Measurements from ENCODE around the gene ELF1.
A peak's percentile ranks its signal among the peaks of the same experiment; 100 is the strongest.

The ELF1 gene

DNA sequence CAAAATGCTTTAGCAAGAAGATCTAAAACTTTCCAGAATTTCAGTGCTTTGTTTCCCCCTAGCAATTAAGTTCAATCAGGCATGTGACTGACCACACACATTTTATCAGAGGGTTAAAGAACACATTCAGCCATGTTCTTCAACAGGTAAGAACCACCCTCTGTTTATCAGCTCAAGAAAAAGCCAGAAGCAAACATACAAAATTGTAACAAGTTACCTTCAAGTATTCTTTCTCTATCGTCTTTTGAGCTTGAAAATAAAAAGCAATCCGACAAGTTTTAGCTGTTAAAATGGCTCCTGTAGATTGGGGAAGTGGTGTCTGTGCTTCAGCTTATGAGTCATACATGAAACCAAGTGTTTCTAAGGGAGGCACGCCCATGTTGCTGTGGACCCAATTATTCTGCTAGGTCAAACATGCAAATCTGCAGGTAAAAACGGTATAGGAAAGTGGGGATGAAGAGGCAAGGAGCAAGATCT, at the start of gene ELF1:
ELF1 (minus strand) TSS at position 306 of the 477 bp plus-strand sequence. CDS start 37,262 bp downstream, outside the sequence.
- H3K4me3 ChIP-seq (replicated peaks; ENCODE audit: low read depth, low read length), result peak within 1 kb of the TSS; percentile 39
- peak; percentile 51 for DNase-seq (ENCODE audit: extremely low read depth, low read depth)
- TF ChIP-seq, protein P1, sequence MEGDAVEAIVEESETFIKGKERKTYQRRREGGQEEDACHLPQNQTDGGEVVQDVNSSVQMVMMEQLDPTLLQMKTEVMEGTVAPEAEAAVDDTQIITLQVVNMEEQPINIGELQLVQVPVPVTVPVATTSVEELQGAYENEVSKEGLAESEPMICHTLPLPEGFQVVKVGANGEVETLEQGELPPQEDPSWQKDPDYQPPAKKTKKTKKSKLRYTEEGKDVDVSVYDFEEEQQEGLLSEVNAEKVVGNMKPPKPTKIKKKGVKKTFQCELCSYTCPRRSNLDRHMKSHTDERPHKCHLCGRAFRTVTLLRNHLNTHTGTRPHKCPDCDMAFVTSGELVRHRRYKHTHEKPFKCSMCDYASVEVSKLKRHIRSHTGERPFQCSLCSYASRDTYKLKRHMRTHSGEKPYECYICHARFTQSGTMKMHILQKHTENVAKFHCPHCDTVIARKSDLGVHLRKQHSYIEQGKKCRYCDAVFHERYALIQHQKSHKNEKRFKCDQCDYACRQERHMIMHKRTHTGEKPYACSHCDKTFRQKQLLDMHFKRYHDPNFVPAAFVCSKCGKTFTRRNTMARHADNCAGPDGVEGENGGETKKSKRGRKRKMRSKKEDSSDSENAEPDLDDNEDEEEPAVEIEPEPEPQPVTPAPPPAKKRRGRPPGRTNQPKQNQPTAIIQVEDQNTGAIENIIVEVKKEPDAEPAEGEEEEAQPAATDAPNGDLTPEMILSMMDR (IDR thresholded peaks at IDR 0.05; ENCODE audit: low read depth, low read length, missing control alignments), result no peak

DNA sequence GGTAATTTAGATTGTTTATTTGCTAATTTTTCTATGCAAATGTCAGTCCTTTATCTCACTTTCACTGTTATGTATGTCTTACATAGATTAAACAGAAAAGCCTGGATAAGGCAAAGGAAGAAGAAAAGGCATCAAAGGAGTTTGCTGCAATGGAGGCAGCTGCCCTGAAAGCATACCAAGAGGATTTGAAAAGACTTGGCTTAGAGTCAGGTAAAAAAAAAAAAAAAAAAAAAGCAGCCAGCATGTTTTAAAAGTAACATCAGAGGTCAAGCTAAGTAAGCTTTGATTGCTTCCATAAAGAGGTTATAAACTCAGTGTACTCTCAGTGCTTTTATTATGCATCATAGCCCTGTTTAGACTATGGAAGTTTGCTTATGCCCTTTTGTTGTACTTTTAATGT, 46.0 kb upstream of the ELF1 start:
- TF ChIP-seq, protein P1 (IDR thresholded peaks at IDR 0.05; ENCODE audit: low read depth, low read length, missing control alignments), result no peak
- no peak overlapping the region for H3K4me3 ChIP-seq (replicated peaks; ENCODE audit: low read depth, low read length)
- peak; percentile 44 for DNase-seq (ENCODE audit: extremely low read depth, low read depth)

DNA sequence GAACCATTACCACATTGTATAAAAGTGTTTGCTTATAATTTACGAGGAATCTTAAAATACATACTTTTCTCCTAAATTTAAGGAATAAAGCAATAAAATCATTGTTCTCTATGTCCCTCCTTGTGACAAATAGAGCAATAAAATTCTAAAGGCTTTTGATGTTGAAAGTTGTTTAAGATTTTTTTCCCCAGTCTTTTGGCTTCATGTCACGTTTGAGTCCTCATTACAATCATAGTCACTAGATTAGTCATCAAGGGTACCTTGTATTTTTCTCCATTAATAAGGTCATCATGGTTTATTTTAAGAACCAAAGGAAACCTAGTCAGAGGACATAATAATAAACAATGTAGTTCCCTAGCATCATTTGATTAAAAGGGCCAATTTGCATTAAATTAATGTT, 45.4 kb upstream of the ELF1 start:
- TF ChIP-seq, protein P1 (IDR thresholded peaks at IDR 0.05; ENCODE audit: low read depth, low read length, missing control alignments), result no peak
- peak; percentile 53 for DNase-seq (ENCODE audit: extremely low read depth, low read depth)
- no peak overlapping the region for H3K4me3 ChIP-seq (replicated peaks; ENCODE audit: low read depth, low read length)

DNA sequence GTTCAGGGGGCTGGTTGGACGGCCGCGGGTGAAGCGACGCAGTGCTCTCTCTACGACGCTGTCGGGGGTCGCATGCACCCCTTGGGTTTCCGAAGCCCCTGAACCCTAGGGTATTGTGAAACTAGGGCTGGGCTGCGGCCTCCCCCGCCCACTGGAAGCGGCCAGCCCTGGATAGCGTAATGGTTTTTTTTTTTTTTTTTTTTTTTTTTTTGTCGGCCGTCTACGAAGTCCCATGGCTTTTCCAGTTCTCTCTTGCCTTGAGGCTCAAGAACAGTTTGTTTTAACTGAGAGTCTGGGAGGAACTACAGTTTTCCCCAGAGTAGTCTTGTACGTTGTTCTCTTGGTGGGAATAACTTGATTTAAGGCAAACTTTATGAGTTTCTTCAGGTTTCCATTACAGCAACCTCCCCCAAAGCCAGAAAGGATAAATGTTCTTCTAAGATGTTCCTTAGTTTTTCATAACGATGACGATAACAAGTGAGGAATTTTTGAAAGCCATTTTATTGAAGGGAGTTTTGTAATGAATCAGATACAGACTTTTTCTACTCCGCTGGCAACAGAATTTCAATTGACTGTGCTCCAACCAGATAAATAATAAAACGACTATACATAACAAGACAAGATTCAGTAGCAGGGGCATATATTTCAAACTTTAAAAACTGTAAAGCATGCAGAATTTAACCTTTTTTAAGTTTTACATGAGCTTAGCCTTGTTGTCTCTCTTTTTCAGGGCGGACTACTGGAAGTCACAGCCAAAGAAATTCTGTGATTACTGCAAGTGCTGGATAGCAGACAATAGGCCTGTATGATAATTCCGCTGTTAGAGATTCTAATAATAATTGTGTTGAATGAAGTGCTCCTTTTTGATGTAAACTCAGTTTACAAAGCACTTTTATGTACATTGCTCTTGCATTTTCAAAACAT, 43.1 kb upstream of the ELF1 start:
- TF ChIP-seq, protein P1 (IDR thresholded peaks at IDR 0.05; ENCODE audit: low read depth, low read length, missing control alignments), result no peak
- H3K4me3 ChIP-seq (replicated peaks; ENCODE audit: low read depth, low read length), result peak overlapping the region; percentile 69
- no peak for DNase-seq (ENCODE audit: extremely low read depth, low read depth)

DNA sequence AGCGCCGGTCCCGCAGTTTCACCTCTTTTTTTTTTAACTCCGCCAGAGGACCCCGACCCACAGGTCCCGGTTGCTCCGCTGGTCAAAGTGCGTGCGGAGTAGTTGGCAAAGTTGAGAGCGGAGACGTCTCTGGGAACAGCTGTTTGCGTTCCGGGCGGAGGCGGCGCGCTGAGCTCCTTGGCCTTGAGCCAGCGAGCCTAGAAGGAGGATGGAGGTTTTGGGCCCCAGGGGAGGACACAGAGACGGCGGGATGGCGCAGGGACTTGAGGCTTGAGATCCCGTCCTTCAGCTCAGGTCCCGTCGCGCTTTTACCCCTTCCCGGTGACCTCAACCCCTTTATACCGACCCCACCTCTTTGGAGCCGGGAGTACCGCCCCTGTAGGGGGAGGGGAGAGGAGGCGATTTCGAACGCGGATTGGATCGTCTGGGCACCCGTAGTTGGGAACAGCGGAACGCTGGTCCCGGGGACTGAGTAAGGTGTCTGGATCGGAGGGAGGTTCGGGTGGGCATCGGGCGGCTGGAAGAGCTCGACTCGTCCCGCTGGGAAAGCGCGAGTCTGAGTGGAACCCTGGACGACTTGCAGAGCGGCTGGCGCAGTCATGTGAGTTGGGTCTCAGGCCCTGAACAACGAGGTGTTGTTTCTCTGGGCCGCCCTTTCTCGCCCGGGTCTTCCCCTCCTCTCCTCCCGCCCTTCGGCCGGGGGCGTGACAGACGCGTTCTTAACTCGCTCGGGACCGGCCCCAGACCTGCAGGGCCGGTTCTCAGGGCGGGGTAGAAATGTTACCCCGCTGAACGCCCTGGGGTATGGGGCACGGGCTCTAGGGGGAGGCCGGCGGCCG, 42.2 kb upstream of the ELF1 start, which contains the start of gene WBP4:
WBP4 (plus strand) TSS at position 435 of the 839 bp plus-strand sequence; CDS start at position 600, 165 bp downstream.
- TF ChIP-seq, protein P1 (IDR thresholded peaks at IDR 0.05; ENCODE audit: low read depth, low read length, missing control alignments), result no peak
- peak within 1 kb of the TSS; percentile 69 for H3K4me3 ChIP-seq (replicated peaks; ENCODE audit: low read depth, low read length)
- peak; percentile 81 for DNase-seq (ENCODE audit: extremely low read depth, low read depth)

DNA sequence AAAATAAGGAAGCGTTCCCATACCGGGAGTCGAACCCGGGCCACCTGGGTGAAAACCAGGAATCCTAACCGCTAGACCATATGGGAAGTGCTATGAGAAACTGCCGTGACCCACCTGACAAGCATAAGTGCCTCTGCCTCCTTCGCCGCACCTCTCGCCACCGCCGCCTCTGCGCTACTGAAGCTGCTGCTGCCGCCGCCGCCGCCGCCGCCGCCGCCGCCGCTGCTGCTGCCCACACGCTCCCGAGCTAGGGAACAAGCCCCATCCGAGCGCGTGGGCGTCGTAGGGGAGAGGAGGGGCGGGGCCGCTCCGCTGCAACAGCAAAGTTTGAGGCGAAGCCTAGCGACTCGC, 41.6 kb upstream of the ELF1 start:
- TF ChIP-seq, protein P1 (IDR thresholded peaks at IDR 0.05; ENCODE audit: low read depth, low read length, missing control alignments), result no peak
- DNase-seq (ENCODE audit: extremely low read depth, low read depth), result no peak
- peak overlapping the region; percentile 69 for H3K4me3 ChIP-seq (replicated peaks; ENCODE audit: low read depth, low read length)
